GM18499 (cell line): ENCODE measurements around the gene HSPG2.
"Not testable (repeated sequence)": the region's sequence is repeated elsewhere in the genome, so short reads cannot be mapped to it uniquely, and the experiment has no call there.

ENCODE experiments used
- ATAC-seq: cut with Tn5 transposase; IDR thresholded peaks from one replicate; pipeline ENCODE4 v1.9.1; 2021; ENCODE audit warnings: moderate number of reproducible peaks; ENCODE audit not compliant: insufficient read depth, unreplicated experiment

HSPG2 gene

DNA sequence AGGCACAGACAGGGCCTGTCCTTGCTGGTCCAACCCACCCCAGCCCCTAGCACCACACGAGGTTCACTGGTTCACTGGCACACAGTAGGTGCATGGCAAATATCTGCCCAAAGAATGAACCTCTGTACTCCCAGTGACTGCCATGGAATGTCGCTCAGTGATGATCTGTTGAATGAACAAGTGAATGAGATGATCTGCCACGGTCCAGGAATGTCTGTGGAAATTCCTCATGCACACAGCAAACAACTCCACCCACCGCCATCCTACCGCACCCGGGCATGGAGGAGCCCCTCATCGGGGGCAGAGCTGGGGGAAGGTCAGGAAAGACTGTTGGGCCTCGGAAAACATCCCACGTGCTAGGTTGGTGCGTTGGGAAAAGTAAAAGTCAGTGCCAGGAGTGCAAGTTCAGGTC lies 1.7 kb downstream of the HSPG2 start:
- no peak for ATAC-seq

DNA sequence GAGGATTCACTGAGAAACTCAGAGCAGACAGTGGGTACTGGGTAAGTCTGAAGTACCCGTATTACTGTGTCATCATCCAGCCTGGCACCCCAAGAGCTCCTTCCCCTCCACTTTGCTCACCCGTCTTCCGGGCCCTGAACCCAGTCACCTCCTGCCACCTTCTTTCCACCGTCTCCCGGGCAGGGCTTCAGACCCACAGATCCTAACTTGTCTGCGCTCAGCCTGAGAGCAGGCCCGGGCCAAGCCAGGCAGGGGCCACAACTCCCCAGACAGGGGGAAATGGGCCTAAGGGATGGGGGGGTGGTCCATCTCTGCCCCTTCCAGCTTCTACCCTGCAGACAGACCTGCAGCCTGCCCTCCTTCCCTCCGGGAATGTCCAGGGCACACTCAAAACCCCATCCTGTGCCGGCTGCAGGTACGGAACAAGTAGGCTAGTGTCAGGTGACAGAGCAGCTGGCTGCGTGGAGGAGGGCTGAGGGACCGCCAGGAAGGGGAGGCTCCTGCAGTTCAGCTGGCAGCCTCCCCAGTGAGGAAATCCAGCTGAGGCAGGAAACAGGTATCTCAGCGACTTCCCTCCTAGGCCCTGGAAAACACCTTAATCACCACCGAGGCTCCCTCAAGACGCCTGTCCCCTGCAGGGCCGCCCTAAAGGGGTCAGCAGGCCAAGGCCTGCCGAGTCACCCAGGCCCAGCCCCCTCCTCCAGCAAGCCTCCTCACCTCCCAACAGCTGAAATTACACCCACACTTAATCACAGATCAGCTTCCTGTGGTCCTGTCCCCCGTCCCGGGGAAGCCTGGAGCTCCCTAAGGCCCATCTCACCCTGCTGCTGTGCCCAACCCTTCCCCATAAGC lies 3.5 kb downstream of the HSPG2 start:
- ATAC-seq = no peak

DNA sequence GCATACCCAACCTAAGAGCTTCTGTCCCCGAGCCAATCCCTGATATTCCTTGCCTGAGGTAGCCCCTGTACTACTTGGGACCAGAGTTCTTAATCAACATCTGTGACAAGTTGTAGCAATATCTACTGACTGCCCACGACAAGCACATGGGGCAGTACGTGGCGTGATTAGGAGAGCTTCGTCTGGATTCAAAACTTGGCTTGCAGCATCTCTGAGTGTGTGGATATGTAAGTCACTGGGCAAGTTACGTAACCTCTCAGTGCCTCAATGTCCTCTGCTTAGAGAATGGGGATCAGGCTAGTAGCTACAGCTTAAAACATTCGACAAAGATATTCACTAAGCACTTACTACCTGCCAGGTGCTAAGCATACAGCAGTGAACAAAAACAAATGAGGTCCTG lies 5.0 kb downstream of the HSPG2 start:
- ATAC-seq = no peak

DNA sequence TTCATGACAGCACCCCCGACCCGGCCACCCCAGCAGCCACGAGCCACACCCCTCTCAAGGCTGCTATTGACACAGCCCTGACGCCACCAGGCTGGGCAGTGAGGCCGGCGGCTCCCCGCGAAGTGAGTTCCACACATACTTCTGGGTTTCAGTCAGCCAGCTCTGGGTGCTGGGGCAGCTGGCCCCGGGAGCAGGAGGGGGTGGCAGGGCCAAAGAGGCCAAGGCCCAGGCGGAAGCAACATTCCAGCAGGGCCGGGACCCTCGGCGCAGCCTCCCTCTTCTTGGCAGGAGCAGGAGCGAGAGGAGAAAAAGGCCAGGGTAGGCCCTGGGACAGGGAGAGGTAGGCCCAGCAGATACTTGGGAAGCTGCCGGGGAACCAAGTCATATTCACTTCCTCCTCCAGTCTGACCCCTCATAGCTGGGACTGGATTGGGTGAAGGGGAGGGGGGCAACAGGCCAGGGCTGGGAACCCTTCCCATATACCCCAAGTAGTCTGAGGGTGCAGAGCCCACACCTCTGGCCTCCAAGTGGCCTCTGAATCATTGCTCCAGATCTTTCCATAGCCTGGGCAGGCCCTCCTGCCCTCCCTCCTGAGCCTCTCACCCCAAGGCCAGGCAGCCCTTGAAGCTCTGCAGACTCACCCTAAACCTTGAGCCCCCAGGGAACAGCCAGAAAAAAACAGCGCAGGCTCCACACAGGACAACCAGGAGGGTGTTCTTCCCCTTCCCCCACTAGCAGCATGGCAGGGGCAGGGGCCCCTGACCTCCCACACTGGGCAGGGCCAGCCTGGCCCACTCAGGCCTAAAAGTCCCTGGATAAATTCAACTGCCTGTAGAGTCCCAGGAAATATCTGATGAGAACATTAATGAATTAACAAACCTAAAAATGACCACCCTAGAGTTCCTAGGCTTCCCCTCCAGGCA lies 5.7 kb downstream of the HSPG2 start:
- no peak for ATAC-seq

DNA sequence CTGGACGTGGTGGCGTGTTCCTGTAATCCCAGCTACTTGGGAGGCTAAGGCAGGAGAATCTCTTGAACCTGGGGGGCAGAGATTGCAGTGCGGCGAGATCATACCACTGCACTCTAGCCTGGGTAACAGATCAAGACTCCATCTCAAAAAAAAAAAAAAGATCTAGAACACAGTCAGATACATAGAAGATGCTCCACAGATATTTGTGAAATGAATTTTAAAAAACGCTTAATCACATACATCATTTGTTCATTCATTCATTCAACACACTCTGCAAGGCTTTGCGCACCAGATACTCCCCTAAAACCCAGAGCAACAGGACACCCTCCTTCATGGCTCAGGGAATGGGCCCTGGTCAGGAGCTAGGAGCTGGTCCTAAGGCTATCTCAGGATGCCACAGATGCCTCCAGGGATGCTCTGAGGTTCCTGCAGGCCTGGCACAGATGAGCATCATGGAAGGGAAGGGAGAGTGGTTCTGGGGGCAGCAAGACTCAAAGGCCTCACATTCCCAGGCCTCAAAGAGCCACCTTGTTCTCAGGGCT lies 6.4 kb downstream of the HSPG2 start:
- ATAC-seq = no peak

DNA sequence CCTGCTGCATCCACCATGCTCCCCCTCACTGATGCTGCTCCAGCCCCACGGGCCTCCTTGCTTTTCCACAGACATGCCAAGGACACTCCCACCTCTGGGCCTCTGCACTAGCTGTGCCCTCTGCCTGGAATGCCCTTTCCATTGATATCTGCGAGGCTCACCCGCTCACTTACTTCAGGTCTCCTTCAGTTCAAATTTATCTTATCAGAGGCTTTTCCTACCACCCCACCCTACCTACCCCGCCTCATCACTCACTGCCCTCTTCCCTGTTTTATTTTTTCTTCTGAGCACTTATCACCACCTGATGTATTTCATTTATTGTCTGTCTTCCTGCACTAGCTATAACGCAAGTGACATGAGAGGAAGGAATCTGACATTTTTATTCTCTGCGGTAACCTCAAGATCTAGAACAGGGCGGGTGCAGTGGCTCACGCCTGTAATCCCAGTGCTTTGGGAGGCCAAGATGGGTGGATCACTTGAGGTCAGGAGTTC lies 7.0 kb downstream of the HSPG2 start:
- ATAC-seq = no peak

DNA sequence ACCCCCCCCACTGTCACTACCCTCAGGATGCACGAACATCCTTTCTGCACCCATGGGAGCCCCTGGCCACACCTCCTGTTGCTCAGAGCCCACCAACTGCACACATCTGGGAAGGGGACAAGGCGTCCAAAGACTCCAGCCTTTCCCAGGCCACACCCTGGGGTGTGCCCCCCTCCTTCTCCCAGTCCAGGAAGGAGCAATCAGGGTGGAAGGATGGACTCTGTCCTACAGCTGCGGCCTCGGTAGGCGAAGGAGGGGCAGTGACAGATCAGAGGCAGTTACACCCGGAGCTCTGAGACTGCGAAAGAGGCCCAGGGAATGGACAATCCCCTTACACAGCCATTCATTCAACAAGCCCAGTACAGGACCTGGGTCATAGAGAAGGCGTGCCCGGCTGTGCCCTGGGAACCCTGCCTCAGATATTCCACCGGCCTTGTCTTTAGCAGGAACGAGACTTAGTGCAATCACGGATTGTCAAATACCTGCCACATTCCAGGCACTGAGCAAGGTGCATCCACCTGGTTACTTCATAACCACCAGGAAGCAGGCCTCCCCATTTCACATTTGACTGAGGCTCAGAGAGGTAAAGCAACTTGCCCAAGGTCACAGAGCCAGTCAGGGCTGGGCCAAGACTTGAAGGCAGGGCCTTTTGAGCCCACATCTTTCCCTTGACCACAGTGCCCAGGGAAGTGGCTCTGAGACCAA lies 9.4 kb downstream of the HSPG2 start:
- ATAC-seq = no peak

DNA sequence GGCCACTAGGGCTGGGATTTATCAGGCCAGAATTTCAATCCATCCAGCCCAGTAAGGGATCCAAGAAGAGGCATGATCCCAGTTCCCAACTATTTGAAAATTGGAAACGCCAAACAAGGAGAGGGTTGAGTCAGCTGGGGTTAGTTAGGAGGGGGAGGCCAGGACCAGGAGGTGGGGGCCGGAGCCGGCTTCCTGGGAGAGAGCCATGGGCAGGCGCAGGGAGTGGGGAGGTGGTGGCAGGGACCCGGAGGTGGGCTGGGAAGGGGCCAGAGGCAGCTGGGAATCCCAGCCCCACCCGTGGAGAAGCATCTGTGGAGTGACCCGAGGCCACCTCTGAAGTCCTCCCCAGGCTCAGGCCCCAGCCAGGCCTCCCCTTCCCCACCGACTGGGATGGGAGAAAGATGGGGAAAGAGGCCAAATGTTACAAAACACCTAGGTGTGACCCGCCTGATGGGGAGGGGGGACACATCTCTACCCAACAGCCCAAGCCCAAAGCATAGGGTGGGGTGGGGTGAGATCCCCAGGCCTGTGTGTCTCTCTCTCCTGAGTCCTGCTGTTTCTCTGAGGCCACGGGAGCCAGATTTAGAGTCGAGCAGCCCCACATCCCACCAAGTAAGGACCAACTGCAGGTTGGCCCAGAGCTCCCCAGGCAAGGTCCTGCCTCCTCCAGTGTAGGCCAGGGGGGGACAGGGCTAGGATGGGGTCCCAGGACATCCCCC lies 10.1 kb downstream of the HSPG2 start:
- ATAC-seq = no peak

DNA sequence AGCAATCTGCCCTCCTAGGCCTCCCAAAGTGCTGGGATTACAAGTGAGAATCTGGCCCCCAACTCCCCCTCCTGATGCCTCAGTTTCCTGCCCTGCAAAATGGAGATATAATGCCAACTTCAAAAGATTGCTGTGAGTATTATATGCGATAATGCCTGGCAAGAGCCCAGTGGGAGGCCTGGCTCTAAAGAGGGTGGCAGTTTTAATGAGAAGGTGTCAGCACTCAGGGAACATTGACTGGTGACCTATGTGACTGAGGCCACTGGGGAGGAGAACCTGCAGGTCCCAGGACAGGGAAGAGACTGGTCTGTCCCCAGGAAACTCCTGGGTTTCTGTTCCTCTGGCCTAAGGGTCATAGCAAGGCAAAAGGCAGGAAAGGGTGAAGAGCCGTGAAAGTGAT lies 11.0 kb downstream of the HSPG2 start:
- no peak for ATAC-seq

DNA sequence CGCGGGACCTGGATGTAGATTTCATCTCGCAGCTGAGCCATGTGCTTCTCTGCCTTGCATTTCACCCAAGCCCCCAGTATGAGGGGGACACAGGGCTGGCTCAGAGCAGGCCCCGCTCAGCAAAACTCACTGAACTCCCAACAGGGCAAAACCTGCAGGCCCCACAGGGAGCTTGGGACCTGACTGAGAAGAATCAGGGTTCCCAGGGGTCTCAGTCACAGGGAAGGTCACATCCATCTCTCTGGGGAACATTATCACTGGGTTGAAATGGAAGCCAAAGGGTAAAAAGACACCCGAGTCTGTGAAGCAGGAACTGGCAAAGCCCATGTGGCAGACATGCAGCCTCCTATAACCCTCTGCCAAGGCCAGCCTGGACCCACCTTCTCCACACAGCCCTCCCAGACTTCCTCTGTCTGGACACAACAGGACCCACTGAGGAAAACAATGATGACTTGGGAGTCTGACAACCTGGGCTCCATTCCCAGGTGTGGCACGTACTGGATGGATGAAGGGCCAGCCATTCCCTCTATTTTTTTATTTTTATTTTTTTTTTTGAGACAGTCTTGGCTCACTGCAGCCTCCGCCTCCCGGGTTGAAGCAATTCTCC lies 11.7 kb downstream of the HSPG2 start:
- ATAC-seq = no peak

DNA sequence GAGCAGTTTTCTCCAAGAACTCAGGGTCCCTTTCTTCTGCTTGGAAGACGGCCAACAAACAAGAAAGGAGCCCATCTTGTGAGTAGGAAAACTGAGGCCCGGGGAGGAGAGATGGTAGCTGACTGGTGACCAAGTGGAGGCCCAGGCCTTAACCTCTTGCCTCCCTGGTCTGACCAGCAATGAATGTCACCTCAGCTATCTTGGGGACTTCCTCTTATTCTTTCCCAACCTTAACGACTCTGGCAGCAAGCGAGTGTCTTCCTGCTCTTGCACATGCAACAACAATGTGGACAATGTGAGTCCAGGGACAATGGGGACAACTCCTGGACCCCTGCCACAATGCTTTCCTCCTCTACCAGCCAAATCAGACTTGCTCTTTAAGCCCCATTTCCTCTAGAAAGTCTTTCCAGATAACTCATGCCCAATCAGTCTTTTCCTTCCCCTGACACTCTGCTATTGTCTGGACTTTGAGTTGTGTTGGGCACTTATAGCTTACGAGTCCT lies 12.6 kb downstream of the HSPG2 start:
- ATAC-seq = no peak

DNA sequence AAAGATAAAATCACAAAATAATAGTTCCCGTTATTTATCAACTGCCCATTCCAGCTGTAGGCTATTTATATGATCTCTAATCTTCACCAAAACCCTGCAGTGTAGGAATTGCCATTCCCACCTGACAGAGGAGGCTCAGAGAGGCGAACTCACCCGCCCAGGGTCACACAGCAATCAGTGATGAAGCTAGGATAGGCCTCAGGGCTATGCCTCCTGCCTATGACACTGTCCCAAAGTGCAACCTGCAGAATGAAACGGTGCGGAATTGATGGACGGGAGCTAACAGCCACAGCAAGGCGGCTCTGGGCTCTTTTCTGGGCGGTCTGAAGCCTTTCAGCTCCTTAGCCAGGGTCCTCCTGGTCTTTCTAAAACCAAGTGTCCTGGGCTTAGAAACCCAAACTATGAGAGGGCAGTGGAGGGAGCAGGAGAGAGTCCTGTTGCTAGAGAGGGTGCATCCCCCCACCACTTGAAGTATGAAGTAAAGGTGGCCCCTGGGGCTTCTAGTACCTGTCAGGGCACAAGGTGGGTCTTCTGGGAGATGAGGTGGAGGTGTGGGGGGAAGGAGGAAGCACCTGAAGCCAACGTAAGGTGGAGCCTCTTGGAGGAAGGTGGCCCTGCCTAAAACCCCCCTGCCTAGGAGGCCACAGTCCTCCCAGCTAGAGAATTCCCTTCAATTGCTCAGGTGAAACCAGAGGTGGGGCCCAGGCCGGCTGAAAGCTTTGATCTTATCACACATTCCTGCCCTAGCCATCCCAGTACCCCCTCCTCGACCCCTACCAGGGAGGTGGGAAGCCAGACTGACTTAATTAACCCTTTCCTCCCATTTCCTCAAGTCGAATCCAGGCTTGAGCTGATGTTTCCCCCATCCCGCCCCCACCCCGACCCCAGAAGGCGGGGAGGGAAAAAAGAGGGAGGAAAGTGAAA lies 14.8 kb downstream of the HSPG2 start:
- no peak for ATAC-seq

DNA sequence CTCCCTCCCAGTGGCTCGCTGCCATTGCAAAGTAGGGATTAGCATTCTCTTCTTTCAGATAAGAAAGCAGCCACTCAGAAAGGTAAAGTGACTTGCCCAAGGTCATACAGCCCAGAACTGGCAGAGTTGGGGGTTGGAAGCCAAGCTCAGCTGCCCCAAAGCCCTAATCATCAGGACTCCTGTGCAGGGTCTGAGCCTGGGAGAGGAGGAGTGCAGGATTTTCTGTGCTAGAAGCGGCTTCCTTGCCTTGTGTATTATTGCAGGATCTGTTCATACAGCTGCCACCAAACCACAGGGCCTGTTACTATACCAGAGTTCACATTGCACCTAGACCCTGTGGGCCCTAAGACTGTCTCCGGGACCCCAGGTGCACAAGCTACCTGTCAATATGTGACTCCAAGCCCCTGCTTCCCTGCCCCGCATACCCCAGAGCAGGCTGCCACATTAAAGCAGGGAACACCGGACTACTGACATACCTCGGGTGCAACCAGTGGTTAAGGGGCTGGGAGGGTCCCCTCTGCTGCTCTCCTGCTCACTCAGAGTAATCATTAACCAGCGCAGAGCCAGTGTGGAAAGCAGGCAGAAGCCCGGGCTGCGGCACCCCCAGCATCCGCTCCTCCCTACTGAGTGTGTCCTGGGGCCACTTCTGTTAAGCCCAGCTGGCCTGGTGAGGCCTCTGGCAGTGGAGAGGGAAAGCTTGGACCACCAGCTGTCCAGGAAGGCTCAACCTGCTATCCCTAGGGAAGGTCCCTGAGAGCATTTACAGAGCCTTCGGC lies 15.8 kb downstream of the HSPG2 start:
- ATAC-seq = no peak

DNA sequence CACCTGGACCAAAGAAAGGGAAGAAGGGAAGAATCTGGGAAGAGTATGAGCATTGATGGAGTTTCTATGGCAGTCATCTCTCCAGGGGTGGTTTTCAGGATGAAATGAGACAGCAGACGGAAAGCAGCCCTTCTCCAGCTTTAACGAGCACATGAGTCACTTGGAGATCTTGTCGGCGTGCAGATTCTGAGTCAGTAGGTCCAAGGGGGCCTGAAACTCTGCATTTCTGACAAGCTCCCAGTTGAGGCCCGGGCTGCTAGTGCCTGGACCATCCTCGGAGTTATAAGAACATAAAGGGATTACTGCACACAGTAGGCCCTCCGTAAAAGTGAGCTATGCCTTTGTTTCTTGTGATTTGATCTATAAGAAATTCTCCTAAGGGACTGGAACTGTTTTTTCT lies 17.6 kb downstream of the HSPG2 start:
- ATAC-seq = no peak

DNA sequence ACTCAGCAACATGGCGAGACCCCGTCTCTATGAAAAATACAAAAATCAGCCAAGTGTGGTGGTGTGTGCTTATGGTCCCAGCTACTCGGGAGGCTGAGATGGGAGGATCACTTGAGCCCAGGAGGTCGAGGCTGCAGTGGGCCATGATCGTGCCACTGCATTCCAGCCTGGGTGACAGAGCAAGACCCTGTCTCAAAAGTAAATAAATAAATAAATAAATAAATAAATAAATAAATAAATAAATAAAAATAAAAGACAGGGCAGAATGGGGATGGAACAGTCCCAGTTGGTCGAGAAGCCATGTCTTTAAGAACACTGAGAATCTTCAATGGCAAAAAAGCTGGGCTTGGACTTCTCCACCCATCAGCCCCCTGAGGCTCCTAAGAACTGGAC lies 19.9 kb downstream of the HSPG2 start:
- not testable (repeated sequence) for ATAC-seq

DNA sequence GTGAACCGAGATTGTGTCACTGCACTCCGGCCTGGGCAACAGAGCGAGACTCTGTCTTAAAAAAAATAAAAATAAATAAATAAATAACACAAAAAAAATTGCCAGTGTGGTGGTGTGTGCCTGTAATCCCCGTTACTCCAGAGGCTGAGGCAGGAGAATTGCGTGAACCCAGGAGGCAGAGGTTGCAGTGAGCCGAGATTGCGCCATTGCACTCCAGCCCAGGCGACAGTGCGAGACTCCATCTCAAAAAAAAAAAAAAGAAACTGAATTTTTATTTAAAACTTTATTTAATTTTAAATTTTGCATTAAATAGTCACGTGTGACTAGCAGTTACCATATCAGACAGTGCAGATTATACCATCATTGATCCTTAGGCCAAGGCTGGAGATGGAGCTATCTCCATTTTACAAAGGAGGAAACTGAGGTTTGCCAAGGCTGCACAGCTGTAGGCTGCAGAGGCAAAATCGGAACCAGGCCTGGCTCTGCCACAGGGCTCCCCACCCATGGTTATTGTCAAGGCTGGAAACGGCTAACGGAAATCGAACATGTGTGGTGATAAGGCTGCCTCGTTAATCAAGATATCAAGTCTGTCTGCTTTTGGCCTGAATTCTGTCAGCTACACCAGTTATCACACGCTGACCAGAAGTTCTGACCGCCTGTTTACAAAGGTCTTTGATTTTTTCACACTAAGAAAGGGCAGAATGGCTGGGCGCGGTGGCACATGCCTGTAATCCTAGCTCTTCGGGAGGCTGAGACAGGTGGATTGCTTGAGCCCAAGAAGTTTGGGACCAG lies 20.5 kb downstream of the HSPG2 start:
- no peak for ATAC-seq
